K562 (cell line): ENCODE results near the gene HDAC9.

Source experiments
- CCNT2 ChIP-seq: IDR thresholded peaks from 2 replicates; pipeline ENCODE4 v1.6.1; 2011; ENCODE audit warnings: borderline replicate concordance, low read depth, mild to moderate bottlenecking, moderate library complexity, mixed read lengths, low read length; ENCODE audit not compliant: insufficient read length; ENCODE audit errors: extremely low read depth
- ELF4 ChIP-seq: fragments of 450-650 bp; formaldehyde crosslinking; IDR thresholded peaks from 2 replicates; pipeline ENCODE4 v1.4.0; 2022; ENCODE audit warnings: missing genetic modification characterization
- ESRRA ChIP-seq: fragments of 450-650 bp; IDR thresholded peaks from 2 replicates; pipeline ENCODE4 v1.6.1; 2014; ENCODE audit warnings: low read depth, mild to moderate bottlenecking, moderate library complexity, borderline replicate concordance

- TF ChIP-seq ELF4 (CRISPR knock-in tag) (no peak), CCNT2 (no peak), ESRRA (no peak)
Observed at GRCh38 chr7:18960725-18961124, 465.2 kb downstream of the HDAC9 start.
